ENCODE data around the gene SDF4.

The SDF4 gene

DNA sequence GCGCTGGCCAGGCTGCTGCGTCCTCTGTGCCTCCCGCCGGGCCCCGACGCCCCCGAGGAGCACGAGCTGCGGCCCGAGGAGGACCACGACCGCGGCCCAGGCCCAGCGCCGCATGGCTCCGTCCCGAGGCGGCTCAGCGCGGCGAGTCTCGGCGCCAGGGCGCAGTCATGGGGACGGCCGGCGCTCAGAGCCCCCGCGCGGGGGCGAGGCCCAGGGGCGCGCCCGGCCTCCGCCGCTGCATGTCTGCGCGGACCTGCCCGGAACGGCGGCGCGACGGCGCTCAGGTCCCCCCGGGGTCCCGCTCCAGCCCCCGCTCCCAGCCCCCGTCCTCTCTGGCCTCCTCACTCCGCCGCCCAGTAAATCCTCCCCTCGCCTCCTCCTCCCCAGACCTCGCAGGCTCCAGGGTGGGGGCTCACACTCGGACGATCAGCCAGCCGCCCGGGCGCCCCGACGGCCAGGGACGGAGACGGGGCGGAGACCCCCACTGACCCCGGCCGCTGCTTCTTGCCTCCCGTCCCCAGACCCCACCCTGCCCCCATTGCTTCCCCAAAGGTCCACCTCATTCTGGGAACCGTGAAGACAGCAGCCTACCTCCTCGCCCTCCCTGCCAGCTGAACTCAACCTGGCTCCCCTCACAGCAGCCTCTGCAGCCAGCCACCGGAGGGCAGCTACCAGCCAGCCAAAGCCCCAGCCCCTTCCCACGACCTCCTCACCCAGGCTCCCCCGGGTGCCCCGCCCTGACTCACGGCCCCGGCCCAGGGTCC is 15.0 kb upstream of the SDF4 start, which contains the start of gene C1QTNF12:
C1QTNF12 (minus strand) TSS at position 146 of the 764 bp plus-strand sequence; CDS start at position 114, 32 bp downstream.
- DNase-seq, result no peak
- H3K27me3 ChIP-seq (ENCODE audit: insufficient read depth, low read depth, severe bottlenecking), result no peaks in the 10 kb centered on the region
- no peaks in the 10 kb centered on the region for H3K9me3 ChIP-seq (ENCODE audit: severe bottlenecking)
- no peak within 1 kb of the TSS for H3K27ac ChIP-seq
- H3K36me3 ChIP-seq, result peaks cover 1% of the 10 kb centered on the region; the same call in 1 of the 2 replicates
- H3K4me3 ChIP-seq (ENCODE audit: low read depth, low read length), result no peak within 1 kb of the TSS
- TF ChIP-seq, protein P1, sequence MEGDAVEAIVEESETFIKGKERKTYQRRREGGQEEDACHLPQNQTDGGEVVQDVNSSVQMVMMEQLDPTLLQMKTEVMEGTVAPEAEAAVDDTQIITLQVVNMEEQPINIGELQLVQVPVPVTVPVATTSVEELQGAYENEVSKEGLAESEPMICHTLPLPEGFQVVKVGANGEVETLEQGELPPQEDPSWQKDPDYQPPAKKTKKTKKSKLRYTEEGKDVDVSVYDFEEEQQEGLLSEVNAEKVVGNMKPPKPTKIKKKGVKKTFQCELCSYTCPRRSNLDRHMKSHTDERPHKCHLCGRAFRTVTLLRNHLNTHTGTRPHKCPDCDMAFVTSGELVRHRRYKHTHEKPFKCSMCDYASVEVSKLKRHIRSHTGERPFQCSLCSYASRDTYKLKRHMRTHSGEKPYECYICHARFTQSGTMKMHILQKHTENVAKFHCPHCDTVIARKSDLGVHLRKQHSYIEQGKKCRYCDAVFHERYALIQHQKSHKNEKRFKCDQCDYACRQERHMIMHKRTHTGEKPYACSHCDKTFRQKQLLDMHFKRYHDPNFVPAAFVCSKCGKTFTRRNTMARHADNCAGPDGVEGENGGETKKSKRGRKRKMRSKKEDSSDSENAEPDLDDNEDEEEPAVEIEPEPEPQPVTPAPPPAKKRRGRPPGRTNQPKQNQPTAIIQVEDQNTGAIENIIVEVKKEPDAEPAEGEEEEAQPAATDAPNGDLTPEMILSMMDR (IDR thresholded peaks at IDR 0.05; ENCODE audit: low read depth, low read length), result 0 out of 2 replicates have a peak, but pooled peaks have one; percentile 20

GRCh38 chr1:1245817-1246576 is 14.2 kb upstream of the SDF4 start:
- no peak overlapping the region for H3K27ac ChIP-seq
- TF ChIP-seq, protein P1 (IDR thresholded peaks at IDR 0.05; ENCODE audit: low read depth, low read length), result no peak
- H3K27me3 ChIP-seq (ENCODE audit: insufficient read depth, low read depth, severe bottlenecking), result no peaks in the 10 kb centered on the region
- H3K36me3 ChIP-seq, result no peaks in the 10 kb centered on the region
- H3K4me3 ChIP-seq (ENCODE audit: low read depth, low read length), result no peak overlapping the region
- DNase-seq, result no peak
- no peaks in the 10 kb centered on the region for H3K9me3 ChIP-seq (ENCODE audit: severe bottlenecking)

DNA sequence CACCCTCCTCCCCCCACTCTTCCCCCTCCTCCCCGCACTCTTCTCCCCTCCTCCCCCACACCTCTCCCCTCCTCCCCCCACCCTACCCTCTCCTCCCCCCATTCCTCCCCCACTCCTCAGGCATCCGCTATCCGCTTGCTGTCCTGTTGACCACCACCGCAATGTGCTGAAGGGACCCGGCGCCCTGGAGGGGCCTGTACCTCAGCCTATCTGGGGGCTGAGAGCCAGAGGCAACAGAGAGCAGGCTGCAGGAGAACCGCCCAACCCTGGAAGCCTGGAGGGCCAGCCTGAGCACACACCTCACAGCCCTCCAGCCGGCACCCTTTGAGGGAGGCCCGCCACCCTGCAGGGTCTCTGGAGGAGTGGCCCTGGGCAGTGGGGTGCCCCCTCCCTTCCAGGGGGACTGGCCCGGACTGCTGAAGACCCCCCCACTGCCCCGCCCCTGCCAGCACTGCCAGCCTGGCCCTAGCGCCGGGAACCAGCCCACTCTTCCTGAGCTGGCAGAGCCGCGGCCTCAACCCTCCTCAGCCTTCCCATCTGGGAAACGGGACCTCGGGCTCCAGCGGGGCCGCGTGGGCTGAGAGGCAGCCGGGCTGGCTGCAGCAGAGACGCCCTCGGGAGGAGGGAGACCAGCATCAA is 13.5 kb upstream of the SDF4 start:
- Histone ChIP-seq H3K27me3 (ENCODE audit: insufficient read depth, low read depth, severe bottlenecking) (no peaks in the 10 kb centered on the region), H3K9me3 (ENCODE audit: severe bottlenecking) (no peaks in the 10 kb centered on the region), H3K4me3 (ENCODE audit: low read depth, low read length) (no peak overlapping the region), H3K27ac (no peak overlapping the region), H3K36me3 (no peaks in the 10 kb centered on the region)
- TF ChIP-seq, protein P1 (IDR thresholded peaks at IDR 0.05; ENCODE audit: low read depth, low read length), result no peak
- DNase-seq, result no peak

- no peak for DNase-seq
- H3K9me3 ChIP-seq (ENCODE audit: severe bottlenecking), result no peaks in the 10 kb centered on the region
- no peak overlapping the region for H3K27ac ChIP-seq
- no peaks in the 10 kb centered on the region for H3K36me3 ChIP-seq
- no peak overlapping the region for H3K4me3 ChIP-seq (ENCODE audit: low read depth, low read length)
- H3K27me3 ChIP-seq (ENCODE audit: insufficient read depth, low read depth, severe bottlenecking), result no peaks in the 10 kb centered on the region
- TF ChIP-seq, protein P1 (IDR thresholded peaks at IDR 0.05; ENCODE audit: low read depth, low read length), result no peak
Measured at GRCh38 chr1:1244192-1244811, 12.5 kb upstream of the SDF4 start.

- Histone ChIP-seq H3K36me3 (no peaks in the 10 kb centered on the region), H3K9me3 (ENCODE audit: severe bottlenecking) (no peaks in the 10 kb centered on the region), H3K27ac (no peak overlapping the region), H3K4me3 (ENCODE audit: low read depth, low read length) (no peak overlapping the region), H3K27me3 (ENCODE audit: insufficient read depth, low read depth, severe bottlenecking) (no peaks in the 10 kb centered on the region)
- DNase-seq, result no peak
- TF ChIP-seq, protein P1 (IDR thresholded peaks at IDR 0.05; ENCODE audit: low read depth, low read length), result no peak
Measured at GRCh38 chr1:1243807-1244191, 12.0 kb upstream of the SDF4 start.
